ENCODE measurements around the gene SLC35A2.
"Not testable (repeated sequence)": the region's sequence is repeated elsewhere in the genome, so short reads cannot be mapped to it uniquely, and the experiment has no call there.

SLC35A2 gene

DNA sequence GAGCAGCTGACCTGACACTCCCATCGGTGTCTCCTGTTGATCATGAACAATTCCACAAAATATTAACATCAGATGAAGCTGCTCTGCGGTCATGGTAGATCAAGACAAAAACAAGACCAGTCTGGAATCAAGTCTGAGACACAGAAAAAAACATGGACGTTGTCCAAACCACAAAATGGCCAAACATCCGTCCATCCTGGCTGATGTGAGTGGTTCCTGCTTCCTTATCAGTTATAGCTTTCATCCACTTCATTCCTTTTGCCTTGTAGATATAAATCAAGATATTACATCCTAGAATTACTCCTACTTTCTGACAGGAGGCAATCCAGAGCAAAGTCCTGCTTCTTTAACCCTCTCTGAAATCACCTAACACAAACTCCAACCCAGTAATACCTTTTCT is 47.2 kb downstream of the SLC35A2 start:
- H3K27ac ChIP-seq = no peak overlapping the region
- no peak for TF ChIP-seq CTCF (IDR thresholded peaks at IDR 0.05; ENCODE audit: low read depth, low read length)
- no peaks in the 10 kb centered on the region for H3K9me3 ChIP-seq (ENCODE audit: severe bottlenecking)

DNA sequence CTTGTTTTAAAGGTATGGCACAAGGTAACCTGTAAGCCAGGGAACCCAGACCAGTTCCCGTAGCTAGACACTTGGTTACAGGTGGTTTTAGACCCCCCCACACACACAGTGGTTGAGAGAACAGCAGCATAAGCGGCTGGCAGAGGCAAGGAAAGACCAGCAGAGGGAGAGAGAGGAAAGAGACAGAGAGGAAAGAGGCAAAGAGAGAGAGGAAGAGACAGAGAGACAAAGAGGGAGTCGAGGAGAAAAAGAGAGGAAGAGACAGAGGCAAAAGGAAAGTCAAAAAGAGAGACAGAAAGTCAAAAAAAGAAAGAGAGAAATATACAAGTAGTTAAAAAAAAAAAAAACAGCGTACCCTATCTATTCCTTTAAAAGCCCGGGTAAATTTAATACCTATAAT is 56.5 kb downstream of the SLC35A2 start:
- peak; percentile 19; the same call in 1 of the 2 replicates for TF ChIP-seq CTCF (IDR thresholded peaks at IDR 0.05; ENCODE audit: low read depth, low read length)
- no peaks in the 10 kb centered on the region for H3K27me3 ChIP-seq (ENCODE audit: insufficient read depth, low read depth, severe bottlenecking)
- no peaks in the 10 kb centered on the region for H3K9me3 ChIP-seq (ENCODE audit: severe bottlenecking)
- no peaks in the 10 kb centered on the region for H3K36me3 ChIP-seq
- no peak overlapping the region for H3K4me3 ChIP-seq (ENCODE audit: low read depth, low read length)
- DNase-seq = peak; percentile 44
- no peak overlapping the region for H3K27ac ChIP-seq

More for the DNA sequence above, 47.2 kb downstream of the SLC35A2 start:
- DNase-seq = no peak
- no peak overlapping the region for H3K4me3 ChIP-seq (ENCODE audit: low read depth, low read length)
- H3K27me3 ChIP-seq (ENCODE audit: insufficient read depth, low read depth, severe bottlenecking) = peaks cover 6% of the 10 kb centered on the region
- no peaks in the 10 kb centered on the region for H3K36me3 ChIP-seq

GRCh38 chrX:48854121-48854804 is 57.2 kb downstream of the SLC35A2 start:
- not testable (repeated sequence) for DNase-seq; H3K27ac ChIP-seq; H3K27me3 ChIP-seq (ENCODE audit: insufficient read depth, low read depth, severe bottlenecking); H3K4me3 ChIP-seq (ENCODE audit: low read depth, low read length); H3K36me3 ChIP-seq; H3K9me3 ChIP-seq (ENCODE audit: severe bottlenecking)

GRCh38 chrX:48853494-48853893 is 58.0 kb downstream of the SLC35A2 start:
- DNase-seq; H3K36me3 ChIP-seq; H3K4me3 ChIP-seq (ENCODE audit: low read depth, low read length); H3K9me3 ChIP-seq (ENCODE audit: severe bottlenecking); H3K27ac ChIP-seq; H3K27me3 ChIP-seq (ENCODE audit: insufficient read depth, low read depth, severe bottlenecking): not testable (repeated sequence)
